CD14-positive monocyte (primary cell): Measurements from ENCODE around the gene CEACAM18. TPM values are rescaled to one million over a fixed set of nuclear protein-coding genes. Genes with fewer than 3 reads are reported as not detected.

ENCODE experiments used
- DNase-seq, 3 donors: peaks; one replicate each; pipeline ENCODE4 v3.0.0-alpha.2; 2011 to 2022
- H2AFZ ChIP-seq: 2 replicates; pipeline ENCODE4 v1.6.0; 2012; ENCODE audit warnings: mild to moderate bottlenecking, low read depth, low read length, inconsistent platforms; ENCODE audit not compliant: insufficient read depth, poor library complexity, severe bottlenecking
- H3K27ac ChIP-seq, 2 donors: 1 replicate in 1 of 2; 2 replicates in 1 of 2; pipeline ENCODE4 v1.5.1; 2012 to 2013; ENCODE audit warnings: low read length in 2 of 2, control low read depth in 1 of 2, inconsistent platforms in 1 of 2, low read depth in 1 of 2, mild to moderate bottlenecking in 1 of 2
- H3K27me3 ChIP-seq, 2 donors: one replicate each; pipeline versions ENCODE4 v1.6.0 to v1.6.1; 2011 to 2013; ENCODE audit warnings: low read length in 2 of 2; ENCODE audit not compliant: control insufficient read depth in 2 of 2, insufficient read depth in 2 of 2
- H3K36me3 ChIP-seq, 2 donors: replicated peaks in 1 of 2; 1 replicate in 1 of 2; 2 replicates in 1 of 2; pipeline versions ENCODE4 v1.5.1 to v1.6.1; 2012 to 2013; ENCODE audit warnings: low read length in 2 of 2, control low read depth in 1 of 2, inconsistent platforms in 1 of 2, mild to moderate bottlenecking in 1 of 2; ENCODE audit not compliant: insufficient read depth in 2 of 2, control insufficient read depth in 1 of 2
- H3K4me1 ChIP-seq, 2 donors: 1 replicate in 1 of 2; 2 replicates in 1 of 2; pipeline versions ENCODE4 v1.5.1 to v1.6.1; 2012 to 2013; ENCODE audit warnings: low read length in 2 of 2, control low read depth in 1 of 2, inconsistent platforms in 1 of 2, mild to moderate bottlenecking in 1 of 2, moderate library complexity in 1 of 2; ENCODE audit not compliant: insufficient read depth in 2 of 2, control insufficient read depth in 1 of 2
- H3K4me2 ChIP-seq: replicated peaks from 2 replicates; pipeline ENCODE3; 2012; ENCODE audit warnings: low read length, moderate library complexity, mild to moderate bottlenecking; ENCODE audit not compliant: poor library complexity, severe bottlenecking; ENCODE audit errors: extremely low read depth
- H3K4me3 ChIP-seq, 3 experiments: fragments of 200-600 bp in 1 of 3; sonication (generic) in 1 of 3; replicated peaks in 1 of 3; 1 replicate in 2 of 3; 2 replicates in 1 of 3; pipeline ENCODE4 v1.5.1; 2011 to 2013; ENCODE audit warnings: low read length in 3 of 3, mild to moderate bottlenecking in 3 of 3, control low read depth in 2 of 3, low read depth in 2 of 3, inconsistent platforms in 1 of 3, moderate library complexity in 1 of 3
- H3K79me2 ChIP-seq: 2 replicates; pipeline ENCODE4 v1.6.0; 2012; ENCODE audit warnings: mild to moderate bottlenecking, control low read depth, inconsistent platforms, low read length, moderate library complexity; ENCODE audit not compliant: insufficient read depth
- H3K9ac ChIP-seq: 2 replicates; pipeline ENCODE4 v1.6.0; 2017; ENCODE audit warnings: low read length, mild to moderate bottlenecking; ENCODE audit not compliant: insufficient read depth, poor library complexity, severe bottlenecking
- H3K9me3 ChIP-seq, 2 donors: replicated peaks in 1 of 2; 1 replicate in 1 of 2; 2 replicates in 1 of 2; pipeline versions ENCODE4 v1.5.1 to v1.6.1; 2012 to 2013; ENCODE audit warnings: low read length in 2 of 2, control low read depth in 1 of 2; ENCODE audit not compliant: control insufficient read depth in 1 of 2, insufficient read depth in 1 of 2
- H4K20me1 ChIP-seq: 2 replicates; pipeline ENCODE4 v1.6.0; 2012; ENCODE audit warnings: mild to moderate bottlenecking, low read length, control low read depth, moderate library complexity; ENCODE audit not compliant: insufficient read depth
- H3K27ac Mint-ChIP-seq, 7 donors: one replicate each; pipeline ENCODE4 v1.8.0; 2020; ENCODE audit warnings: mild to moderate bottlenecking in 7 of 7, mixed read lengths in 7 of 7, moderate library complexity in 6 of 7, inconsistent platforms in 2 of 7
- H3K27me3 Mint-ChIP-seq, 3 donors: one replicate each; pipeline ENCODE4 v1.8.0; 2021 to 2022; ENCODE audit warnings: low read depth in 3 of 3, mild to moderate bottlenecking in 3 of 3, mixed read lengths in 3 of 3, moderate library complexity in 3 of 3, inconsistent platforms in 1 of 3
- H3K36me3 Mint-ChIP-seq, 2 donors: one replicate each; pipeline ENCODE4 v1.8.0; 2020; ENCODE audit warnings: mixed read lengths in 2 of 2, inconsistent platforms in 1 of 2, mild to moderate bottlenecking in 1 of 2
- H3K4me1 Mint-ChIP-seq: one replicate; pipeline ENCODE4 v1.8.0; 2020; ENCODE audit warnings: mild to moderate bottlenecking, mixed read lengths
- H3K4me3 Mint-ChIP-seq, 2 donors: one replicate each; pipeline ENCODE4 v1.8.0; 2020; ENCODE audit warnings: mild to moderate bottlenecking in 2 of 2, mixed read lengths in 2 of 2, moderate library complexity in 1 of 2
- H3K9me3 Mint-ChIP-seq, 7 donors: one replicate each; pipeline ENCODE4 v1.8.0; 2020 to 2022; ENCODE audit warnings: mixed read lengths in 7 of 7, mild to moderate bottlenecking in 6 of 7, moderate library complexity in 6 of 7, inconsistent platforms in 2 of 7
- CTCF ChIP-seq: fragments of 200-600 bp; IDR thresholded peaks from one replicate; pipeline ENCODE4 v1.8.0; 2022; ENCODE audit warnings: antibody characterized with exemption, mild to moderate bottlenecking
- WGBS: methylation state at CpG from one replicate; pipeline ENCODE4 v1.1.5; 2013; ENCODE audit warnings: missing lambda C conversion rate; ENCODE audit not compliant: insufficient coverage; 5-methylcytosine and 5-hydroxymethylcytosine counted together
- intact Hi-C, 2 donors: fragments of 100-400 bp; cut with micrococcal nuclease; formaldehyde crosslinking; loops; one replicate each; pipeline versions ENCODE4 v1.15.0 to v1.15.1; 2023
- polyA plus RNA-seq, 3 donors: library from polyadenylated mRNA; depleted of rRNA in 1 of 3; unstranded in 2 of 3; stranded (reverse) in 1 of 3; fragments of 300-500 nt in 2 of 3; fragments of >200 nt in 1 of 3; fragmentation: Illumina TruSeq in 2 of 3; gene quantifications; 1 replicate in 2 of 3; 2 replicates in 1 of 3; pipeline ENCODE4 v1.2.3, GENCODE V29; 2012 to 2021

Gene CEACAM18
- polyA plus RNA-seq, 3 donors, result not detected

- no peak for DNase-seq
- H4K20me1 ChIP-seq, result no peaks in the 10 kb centered on the region
- H3K79me2 ChIP-seq, result no peaks in the 10 kb centered on the region
- Mint-ChIP-seq H3K4me1 (peaks cover 26% of the 10 kb centered on the region), H3K9me3 (peaks cover 3 to 5% (median 4%) of the 10 kb centered on the region in 7 donors), H3K4me3 (no peak overlapping the region), H3K27ac (no peak overlapping the region), H3K27me3 (peaks cover 12 to 15% (median 13%) of the 10 kb centered on the region in 3 donors), H3K36me3 (peaks cover 0 to 3% of the 10 kb centered on the region in 2 donors)
- no peak for TF ChIP-seq CTCF
- no peak overlapping the region for H3K9ac ChIP-seq
- no peak overlapping the region for H2AFZ ChIP-seq
- H3K9me3 ChIP-seq, result peaks cover 0 to 2% of the 10 kb centered on the region in 2 donors
- H3K27me3 ChIP-seq, result no peaks in the 10 kb centered on the region
- intact Hi-C loops, result loop anchor here in 1 of 2 donors (5.0 kb wide), 2 partner anchors 136 to 191 kb away; no protein-coding TSS in a partner anchor
- no peak overlapping the region for H3K27ac ChIP-seq
- H3K4me2 ChIP-seq, result no peak overlapping the region
- H3K4me1 ChIP-seq, result peaks cover 10 to 20% of the 10 kb centered on the region in 2 donors
- WGBS, result no CpG with 5 or more reads among the region's 1 CpG
- H3K4me3 ChIP-seq, result no peak overlapping the region
- no peaks in the 10 kb centered on the region for H3K36me3 ChIP-seq
Observed at GRCh38 chr19:51471527-51471926, 6.8 kb upstream of the CEACAM18 start.

- Histone ChIP-seq H3K4me3 (no peak overlapping the region), H3K4me1 (peaks cover 10% of the 10 kb centered on the region in 2 donors), H3K27ac (no peak overlapping the region), H3K27me3 (no peaks in the 10 kb centered on the region), H2AFZ (no peak overlapping the region), H3K4me2 (no peak overlapping the region), H3K9me3 (peaks cover 0 to 2% of the 10 kb centered on the region in 2 donors), H3K79me2 (no peaks in the 10 kb centered on the region), H4K20me1 (no peaks in the 10 kb centered on the region), H3K36me3 (no peaks in the 10 kb centered on the region), H3K9ac (no peak overlapping the region)
- WGBS, result no CpG with 5 or more reads among the region's 4 CpGs
- peaks cover 0 to 3% of the 10 kb centered on the region in 2 donors for H3K36me3 Mint-ChIP-seq
- H3K4me3 Mint-ChIP-seq, result no peak overlapping the region
- H3K27ac Mint-ChIP-seq, result no peak overlapping the region
- H3K4me1 Mint-ChIP-seq, result peaks cover 15% of the 10 kb centered on the region
- peaks cover 12 to 21% (median 14%) of the 10 kb centered on the region in 3 donors for H3K27me3 Mint-ChIP-seq
- H3K9me3 Mint-ChIP-seq, result peaks cover 3 to 5% (median 4%) of the 10 kb centered on the region in 7 donors
- no peak for TF ChIP-seq CTCF
- DNase-seq, result no peak
- intact Hi-C loops, result loop anchor here (1.0 to 5.0 kb wide), 5 partner anchors 42 to 190 kb away; no protein-coding TSS in a partner anchor
Observed at GRCh38 chr19:51472607-51473006, 5.7 kb upstream of the CEACAM18 start.
